SU-DHL-6 (cell line): ENCODE results near the gene GUK1.

Experiments
- CTCF ChIP-seq: fragments of 200-600 bp; sonication (generic); IDR thresholded peaks from one replicate; pipeline ENCODE4 v1.5.1; 2017; ENCODE audit warnings: antibody characterized with exemption, mild to moderate bottlenecking, low read length, moderate library complexity; ENCODE audit not compliant: insufficient read depth, poor library complexity, severe bottlenecking
- EZH2phosphoT487 ChIP-seq: fragments of 200-600 bp; sonication (generic), shearing (Covaris generic); conservative IDR thresholded peaks from 2 replicates; pipeline ENCODE4 v1.6.1; 2018; ENCODE audit warnings: mild to moderate bottlenecking, antibody characterized with exemption, low read length, moderate library complexity, mixed read lengths

- no peak for TF ChIP-seq CTCF
- no peak for TF ChIP-seq EZH2phosphoT487
Observed at GRCh38 chr1:228090613-228091081, 49.4 kb upstream of the GUK1 start.
